ENCODE measurements around the gene TST.

Gene TST

GRCh38 chr22:37019309-37020191 is at the start of gene TST, which contains the start of gene MPST:
Gene TST (minus strand): TSS chr22:37019447. CDS start chr22:37018732, 715 bp downstream.
Gene MPST (plus strand): TSS chr22:37019742. CDS start chr22:37019837, 95 bp downstream.
- peak; percentile 40 for DNase-seq

DNA sequence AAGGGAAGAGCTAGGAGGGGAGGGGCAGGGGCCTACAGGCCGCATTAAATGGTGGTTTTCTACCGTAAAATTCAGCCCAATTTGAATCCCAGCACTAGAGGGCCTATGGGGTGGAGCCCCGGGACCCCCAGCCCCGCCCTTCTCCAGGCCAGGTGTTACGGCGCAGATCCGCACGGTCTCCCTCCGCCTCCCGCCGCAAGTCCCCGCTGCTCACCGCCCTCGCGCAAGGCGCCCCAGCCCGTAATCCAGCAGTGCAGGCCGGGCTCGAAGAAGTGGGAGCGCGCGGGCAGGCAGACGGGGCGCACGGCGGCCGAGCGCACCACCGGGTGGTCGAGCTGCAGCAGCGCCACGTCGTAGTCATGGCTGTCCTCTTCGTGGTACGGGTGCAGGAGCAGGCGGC is 49.6 kb upstream of the TST start:
- DNase-seq, result no peak

DNA sequence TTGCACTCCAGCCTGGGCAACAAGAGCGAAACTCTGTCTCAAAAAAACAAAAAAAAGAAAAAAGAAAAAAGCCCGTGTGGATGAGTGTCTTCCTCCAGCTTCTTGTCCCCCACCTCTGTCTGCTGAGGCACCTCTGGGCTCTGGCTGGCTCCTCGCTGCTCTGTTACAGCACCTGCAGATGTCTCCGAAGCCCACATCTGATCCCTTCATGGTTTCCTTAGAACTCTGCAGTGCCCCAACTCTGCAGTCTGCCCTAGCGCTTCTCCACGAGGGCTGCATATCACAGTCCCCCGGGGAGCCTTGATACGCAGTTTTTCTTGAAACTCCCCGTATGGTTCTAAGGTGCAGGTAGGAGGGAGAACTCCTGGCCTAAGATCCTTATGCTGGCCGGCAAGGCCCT is 48.2 kb upstream of the TST start:
- no peak for DNase-seq

- DNase-seq, result no peak
Observed at GRCh38 chr22:37065961-37066360, 46.7 kb upstream of the TST start.

- DNase-seq, result no peak
Observed at GRCh38 chr22:37065180-37065579, 45.9 kb upstream of the TST start.

DNA sequence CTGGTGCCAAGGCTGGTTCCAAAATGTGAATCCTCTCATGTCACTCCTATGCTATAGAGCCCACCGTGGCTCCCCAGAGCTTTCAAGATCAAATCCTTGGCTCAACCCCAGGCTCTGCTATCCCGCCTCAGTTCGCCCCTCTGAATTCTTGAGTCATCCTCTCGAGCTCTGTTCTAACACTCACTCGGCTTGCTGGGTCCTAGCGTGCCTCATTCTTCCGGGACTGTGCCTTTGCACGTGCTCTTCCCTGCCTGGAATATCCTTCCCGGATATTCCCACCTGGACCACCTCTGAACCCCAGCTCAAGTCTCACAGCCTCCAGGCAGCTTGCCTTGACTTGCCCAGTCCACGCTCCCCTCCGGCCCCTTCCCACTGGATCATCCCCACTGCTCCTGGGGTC is 45.3 kb upstream of the TST start:
- no peak for DNase-seq

GRCh38 chr22:37063431-37064420 is 44.5 kb upstream of the TST start:
- DNase-seq, result no peak

GRCh38 chr22:37062702-37063381 is 43.6 kb upstream of the TST start:
- no peak for DNase-seq

GRCh38 chr22:37062376-37062675 is 43.1 kb upstream of the TST start:
- no peak for DNase-seq

GRCh38 chr22:37061611-37062375 is 42.5 kb upstream of the TST start:
- DNase-seq, result no peak

DNA sequence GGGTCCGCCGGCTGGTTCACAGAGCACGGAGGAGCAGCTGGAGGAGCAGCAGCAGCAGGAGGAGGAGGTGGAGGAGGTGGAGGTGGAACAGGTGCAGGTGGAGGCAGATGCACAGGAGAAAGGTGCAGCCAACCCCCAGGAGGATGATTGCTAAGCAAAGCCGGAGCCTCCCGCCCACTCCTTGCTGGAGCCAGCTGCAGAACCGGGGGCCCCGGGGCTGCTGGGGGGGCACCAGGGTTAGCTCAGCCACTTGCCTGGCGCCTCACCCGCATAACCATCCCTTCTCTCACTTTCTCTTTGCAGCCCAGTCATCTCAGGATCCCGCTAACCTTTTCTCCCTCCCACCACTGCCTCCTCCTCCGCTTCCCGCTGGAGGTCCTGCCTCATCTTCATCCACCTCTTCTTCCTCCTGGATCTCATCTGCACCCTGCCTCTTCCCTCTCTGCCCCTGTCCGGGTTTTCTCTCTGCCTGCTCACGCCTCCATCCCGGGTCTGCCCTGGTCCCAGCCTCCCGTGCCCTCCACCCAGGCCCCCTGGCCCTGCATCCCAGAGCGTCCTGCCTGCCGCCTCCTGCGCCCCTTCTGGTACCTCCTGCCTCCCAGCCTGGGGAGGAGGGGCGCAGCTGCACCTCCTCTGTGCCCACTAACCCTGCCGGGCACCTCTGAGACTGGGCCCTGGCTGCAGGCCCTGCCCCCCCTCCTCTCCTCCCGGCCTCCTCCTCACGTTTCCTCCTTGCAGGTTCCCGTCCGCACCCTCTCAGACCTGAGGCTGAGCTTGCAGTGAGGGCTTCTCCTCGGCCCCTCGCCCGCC is 41.8 kb upstream of the TST start:
- no peak for DNase-seq

GRCh38 chr22:37059876-37060449 is 40.7 kb upstream of the TST start:
- no peak for DNase-seq

GRCh38 chr22:37058917-37059701 is 39.9 kb upstream of the TST start:
- no peak for DNase-seq

GRCh38 chr22:37057796-37058510 is 38.7 kb upstream of the TST start:
- DNase-seq, result no peak

DNA sequence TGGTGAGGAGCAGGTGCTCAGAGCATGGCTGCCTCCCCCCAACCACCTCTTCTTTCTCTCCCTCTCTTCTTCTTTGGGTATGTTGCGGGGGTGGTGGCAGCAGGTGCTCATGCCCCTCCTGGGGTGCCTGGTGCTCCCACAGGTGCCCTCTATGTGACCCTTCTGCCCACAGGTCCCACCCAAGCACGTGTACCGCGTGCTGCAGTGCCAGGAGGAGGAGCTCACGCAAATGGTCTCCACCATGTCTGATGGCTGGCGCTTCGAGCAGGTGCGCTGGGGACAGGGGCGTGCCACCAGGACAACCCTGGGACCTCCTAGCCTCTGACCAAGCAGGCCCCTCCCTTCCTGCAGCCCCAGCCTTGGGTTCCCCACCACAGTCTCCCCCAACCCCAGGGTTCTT is 38.0 kb upstream of the TST start:
- no peak for DNase-seq

- no peak for DNase-seq
Observed at GRCh38 chr22:37056246-37056645, 37.0 kb upstream of the TST start.

DNA sequence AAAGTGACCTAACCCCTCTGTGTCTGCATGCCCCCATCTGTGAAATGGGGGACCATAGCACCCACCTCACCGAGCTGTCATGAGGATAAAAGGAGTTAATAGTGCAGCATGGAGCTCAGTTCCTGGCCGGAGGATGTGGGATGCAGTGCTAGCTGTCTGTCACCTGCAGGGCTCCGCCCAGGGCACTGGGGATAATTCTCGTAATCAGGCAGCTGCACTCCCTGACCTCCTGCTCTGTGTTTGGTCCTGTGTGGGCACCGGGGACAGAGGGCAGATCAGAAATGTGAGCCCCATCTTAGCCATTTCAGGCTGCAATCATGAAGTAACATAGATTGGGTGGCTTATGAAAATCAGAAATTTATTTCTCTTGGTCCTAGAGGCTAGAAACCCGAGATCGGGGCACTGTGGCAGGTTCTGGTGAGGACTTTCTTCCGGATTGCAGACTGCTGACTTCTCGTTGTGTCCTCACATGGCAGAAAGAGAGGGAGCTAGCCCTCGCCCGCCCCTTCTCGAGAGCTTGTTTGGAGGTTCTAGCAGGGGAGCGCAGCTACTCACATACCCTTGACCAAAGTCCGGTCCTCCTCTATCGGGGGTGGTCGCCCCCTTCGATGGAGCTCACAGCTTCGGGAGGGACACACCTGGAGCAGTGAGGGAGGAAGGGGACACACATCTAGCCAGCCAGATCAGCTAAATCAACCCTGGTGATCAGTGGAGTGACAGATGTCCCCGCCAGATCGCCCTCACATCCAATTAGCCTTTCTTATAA is 35.5 kb upstream of the TST start:
- no peak for DNase-seq

- no peak for DNase-seq
Observed at GRCh38 chr22:37054056-37054395, 34.8 kb upstream of the TST start.

Data from CD4-positive, alpha-beta T cell treated with Interleukin-21 for 1 hour (primary cell).